Stimulated activated CD8-positive, alpha-beta memory T cell treated with anti-CD3 and anti-CD28 coated beads, Interleukin-7, amount 100 ng/mL, for 4 hours (primary cell): Measurements from ENCODE around the gene OR7D2.

ENCODE experiments used
- DNase-seq, 2 donors: peaks; one replicate each; pipeline ENCODE4 v3.0.0-alpha.2; 2020; ENCODE audit warnings: low read depth in 2 of 2

Gene OR7D2

DNA sequence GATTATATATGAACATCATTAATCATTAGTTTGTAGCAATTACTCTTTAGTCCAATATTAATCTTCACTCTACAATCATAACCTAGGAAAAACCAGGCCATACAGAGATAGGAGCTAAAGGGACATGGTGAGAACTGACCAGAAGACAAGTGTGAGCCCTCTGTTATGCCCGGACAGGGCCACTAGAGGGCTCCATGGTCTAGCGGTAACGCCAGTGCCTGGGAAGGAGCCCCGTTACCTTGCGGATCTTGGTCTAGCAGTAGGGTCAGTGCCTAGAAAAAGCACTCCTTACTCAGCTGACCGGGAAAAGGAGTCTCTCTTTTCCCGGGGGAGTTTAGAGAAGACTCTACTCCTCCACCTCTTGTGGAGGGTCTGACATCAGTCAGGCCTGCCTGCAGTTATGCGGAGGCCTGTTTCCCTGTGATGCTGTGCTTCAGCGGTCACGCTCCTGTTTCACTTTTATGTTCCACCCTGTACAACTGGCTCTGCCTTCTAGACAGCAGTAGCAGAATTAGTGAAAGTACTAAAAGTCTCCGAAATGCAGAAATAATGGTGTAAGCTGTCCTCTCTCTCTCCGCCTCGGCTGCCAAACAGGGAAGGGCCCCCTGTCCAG is 26.8 kb downstream of the OR7D2 start:
- DNase-seq, result peak; percentile 34 to 44

DNA sequence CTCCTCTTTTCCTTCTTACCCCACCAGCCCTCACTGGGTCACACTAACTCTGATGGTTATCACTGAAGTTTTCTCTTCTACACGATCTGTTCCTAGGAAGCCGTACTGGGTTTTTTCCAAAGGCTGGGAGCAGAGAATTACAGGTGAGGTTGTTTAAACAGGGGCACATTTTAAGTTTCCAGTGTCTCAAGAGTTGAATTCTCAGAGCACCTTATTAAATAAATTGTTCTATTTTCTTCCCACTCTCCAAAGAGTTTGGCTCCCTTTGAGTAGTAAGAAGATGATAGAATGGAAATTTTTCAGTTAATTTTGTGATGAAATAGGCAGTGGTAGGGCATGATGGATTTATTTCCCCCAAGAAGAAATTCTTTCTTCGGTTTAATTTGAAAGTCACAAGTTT is 40.7 kb downstream of the OR7D2 start, which contains the start of gene OR7D4:
OR7D4 (minus strand) TSS at position 101 of the 400 bp plus-strand sequence. CDS start 4,752 bp downstream, outside the sequence.
- no peak for DNase-seq
